Left colon (tissue), 2 donors: ENCODE data around the gene DNAJC6. TPM values are rescaled to one million over a fixed set of nuclear protein-coding genes. Genes with fewer than 3 reads are reported as not detected.
"Not testable (repeated sequence)": the region's sequence is repeated elsewhere in the genome, so short reads cannot be mapped to it uniquely, and the experiment has no call there.

ENCODE experiments used
- ATAC-seq: fragments of 200-7000 bp; cut with Tn5 transposase; one replicate; pipeline ENCODE4 v1.9.1; 2020; ENCODE audit warnings: mild to moderate bottlenecking, moderate library complexity
- DNase-seq, 2 donors: peaks; one replicate each; pipeline ENCODE4 v3.0.0-alpha.2; 2020
- intact Hi-C, 2 donors: fragments of 100-400 bp; cut with DNase I in 1 of 2; cut with micrococcal nuclease in 1 of 2; formaldehyde crosslinking; loops; one replicate each; pipeline versions ENCODE4 v1.11.2 to v1.14.0; 2022; cut with DNase I, micrococcal nuclease
- total RNA-seq, 2 donors: library from RNA; stranded (reverse); fragmentation: NEBNext Ultra II Directional; extraction: Animal tissue kit (Norgen Biotek cat#: 25700); gene quantifications; one replicate each; pipeline ENCODE4 v1.2.1, GENCODE V29; 2021
- donor health status: DM: no; HTN: no; CAD: no.
- donor health status: DM: yes; HTN: yes; CAD: no.

The DNAJC6 gene
- total RNA-seq, 2 donors from 2014 or later, result 2.7 to 3.1 TPM

DNA sequence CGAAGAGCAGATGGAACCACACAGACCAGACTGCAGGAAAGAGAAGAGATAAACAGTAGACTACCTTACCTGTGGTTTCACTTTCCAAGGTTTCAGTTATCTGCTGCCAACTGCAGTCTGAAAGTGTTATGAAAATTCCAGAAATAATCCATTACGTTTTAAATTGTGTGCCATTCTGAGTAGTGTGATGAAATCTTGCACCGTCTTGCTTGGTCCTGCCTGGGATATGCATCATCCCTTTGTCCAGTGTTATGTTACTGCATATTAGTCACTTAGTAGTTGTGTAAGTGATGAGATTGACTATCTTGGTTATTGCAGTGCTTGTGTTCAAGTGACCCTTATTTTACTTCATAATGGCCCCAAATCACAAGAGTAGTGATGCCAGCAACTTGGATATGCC is 33.9 kb downstream of the DNAJC6 start:
- ATAC-seq (no peak), DNase-seq (no peak)
- intact Hi-C loops, result no loop called here

DNA sequence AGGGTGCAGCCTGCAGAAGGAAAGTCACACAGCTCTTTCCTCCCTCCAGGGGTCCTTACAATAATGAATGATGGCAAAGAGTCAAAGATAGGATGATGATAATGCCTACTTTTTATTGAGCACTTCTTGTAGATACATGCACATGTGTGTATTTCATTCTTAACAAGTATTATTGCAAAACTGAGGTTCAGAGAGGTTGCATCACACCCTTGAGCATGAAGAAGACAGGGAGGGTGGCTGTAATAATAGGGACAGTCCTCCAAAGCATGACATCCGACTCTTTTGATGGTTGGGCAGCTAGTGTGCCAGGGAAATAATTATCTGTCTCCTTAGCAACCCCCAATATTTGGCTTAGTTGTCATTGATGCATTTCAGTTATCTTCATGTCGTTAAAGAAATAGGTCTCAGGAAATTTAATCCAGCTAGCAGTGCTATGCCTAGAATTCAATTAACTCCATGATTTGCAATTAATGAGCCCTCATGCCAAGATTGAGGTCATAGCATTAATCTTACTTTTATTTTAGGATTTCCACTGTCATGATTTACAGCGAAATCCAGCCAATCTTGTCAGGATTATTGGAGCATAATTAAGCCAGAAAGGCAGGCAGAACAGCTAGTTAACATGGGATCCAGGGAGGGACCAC is 35.0 kb downstream of the DNAJC6 start:
- ATAC-seq (no peak), DNase-seq (no peak)
- intact Hi-C loops, result no loop called here

DNA sequence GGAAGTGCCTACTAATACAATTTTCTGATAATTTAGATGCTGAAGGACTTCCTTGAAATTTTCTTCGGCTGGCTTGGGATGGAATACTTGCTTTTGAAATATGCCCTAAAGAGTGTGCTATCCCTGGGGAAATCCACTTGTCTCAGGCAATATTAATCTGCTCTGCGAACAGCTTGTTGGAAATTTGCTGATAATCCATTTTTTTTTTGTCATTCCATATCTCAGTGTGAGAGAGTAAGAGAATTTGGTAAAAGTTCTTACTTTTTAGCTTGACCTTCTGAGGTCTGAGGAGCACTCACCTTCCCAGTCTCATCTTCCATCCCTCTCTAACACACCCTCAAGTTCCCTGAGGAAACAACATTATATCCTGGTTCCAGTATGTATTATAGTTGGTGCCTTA is 36.8 kb downstream of the DNAJC6 start:
- ATAC-seq, result no peak

DNA sequence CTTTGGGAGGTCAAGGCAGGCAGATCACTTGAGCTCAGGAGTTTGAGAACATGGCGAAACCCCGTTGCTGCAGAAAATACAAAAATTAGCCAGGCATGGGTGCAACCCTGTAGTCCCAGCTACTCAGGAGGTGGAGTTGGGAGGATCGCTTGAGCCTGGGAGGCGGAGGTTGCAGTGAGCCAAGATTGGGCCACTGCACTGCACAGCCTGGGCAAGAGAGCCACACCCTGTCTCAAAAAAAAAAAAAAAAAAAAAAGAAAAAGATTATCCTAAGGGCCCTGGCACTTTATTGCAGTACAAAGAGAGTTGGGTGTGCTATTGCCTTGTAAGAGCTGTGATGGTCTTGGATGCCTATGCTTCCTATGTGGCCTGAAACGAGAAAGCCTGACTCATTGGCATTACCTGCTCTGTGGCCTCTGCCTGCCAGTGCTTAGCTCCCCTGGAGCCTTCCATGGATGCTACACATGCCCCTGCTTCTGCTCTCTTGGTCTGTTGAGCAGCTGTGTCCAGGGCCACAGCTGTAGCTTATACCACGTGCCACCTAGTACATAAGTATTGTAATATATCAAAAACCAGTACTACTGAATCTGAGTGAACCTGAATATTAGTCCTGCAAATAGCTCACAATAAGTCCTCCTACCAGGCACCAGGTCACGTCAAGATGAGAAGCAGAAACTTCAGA is 45.8 kb downstream of the DNAJC6 start:
- DNase-seq (no peak), ATAC-seq (no peak)
- intact Hi-C loops, result no loop called here

More for the DNA sequence above, 36.8 kb downstream of the DNAJC6 start:
- no peak for DNase-seq
- intact Hi-C loops, result no loop called here

DNA sequence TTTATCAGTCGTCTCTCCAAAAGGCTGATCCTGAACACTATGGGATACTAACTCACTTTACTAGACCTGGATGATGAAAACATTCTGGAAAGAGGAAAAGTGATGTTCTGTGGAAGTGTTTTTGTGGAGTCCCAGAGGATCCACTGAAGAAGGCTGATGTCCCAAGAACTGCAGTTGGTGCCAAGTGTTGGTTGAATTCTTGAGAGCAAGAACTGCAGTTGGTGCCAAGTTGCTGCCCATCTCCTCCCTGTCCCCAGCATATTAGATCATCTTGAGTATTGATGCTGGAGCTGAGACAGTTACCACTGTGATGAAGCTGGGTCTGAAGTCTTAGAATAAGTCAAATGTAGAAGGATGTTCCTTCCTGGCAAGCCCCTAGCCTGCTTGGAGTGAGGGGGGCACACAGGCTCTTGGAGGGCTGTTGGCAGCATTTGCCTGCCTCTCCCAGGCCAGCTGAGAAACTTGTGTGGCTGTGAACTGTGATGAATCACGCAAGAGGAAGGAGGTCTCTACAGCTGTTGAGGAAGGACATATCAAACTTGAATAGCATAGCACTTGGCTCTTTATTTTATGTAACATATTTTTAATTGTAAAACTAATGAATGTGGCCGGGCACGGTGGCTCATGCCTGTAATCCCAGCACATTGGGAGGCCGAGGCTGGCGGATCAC is 48.1 kb downstream of the DNAJC6 start:
- ATAC-seq, result no peak
- no peak for DNase-seq
- intact Hi-C loops, result no loop called here

DNA sequence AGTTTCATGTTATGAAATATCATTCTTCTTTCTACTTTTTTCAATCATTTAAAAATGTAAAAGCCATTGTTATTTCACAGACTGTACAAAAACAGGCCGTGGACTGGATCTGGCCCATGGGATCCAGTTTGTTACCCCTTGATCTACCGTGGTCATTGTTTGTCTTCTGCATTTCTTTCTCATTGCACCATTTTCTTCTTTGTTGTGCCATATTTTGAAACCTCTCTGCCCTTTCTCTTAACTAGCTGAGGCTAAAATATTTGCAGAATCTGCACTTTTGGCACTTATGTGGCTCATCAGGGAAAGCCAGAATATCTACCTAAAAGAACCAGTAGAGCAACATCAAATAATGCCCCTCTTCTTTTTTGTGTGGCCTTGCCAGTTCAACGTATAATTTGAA is 50.5 kb downstream of the DNAJC6 start:
- ATAC-seq (no peak), DNase-seq (no peak)
- intact Hi-C loops, result no loop called here

DNA sequence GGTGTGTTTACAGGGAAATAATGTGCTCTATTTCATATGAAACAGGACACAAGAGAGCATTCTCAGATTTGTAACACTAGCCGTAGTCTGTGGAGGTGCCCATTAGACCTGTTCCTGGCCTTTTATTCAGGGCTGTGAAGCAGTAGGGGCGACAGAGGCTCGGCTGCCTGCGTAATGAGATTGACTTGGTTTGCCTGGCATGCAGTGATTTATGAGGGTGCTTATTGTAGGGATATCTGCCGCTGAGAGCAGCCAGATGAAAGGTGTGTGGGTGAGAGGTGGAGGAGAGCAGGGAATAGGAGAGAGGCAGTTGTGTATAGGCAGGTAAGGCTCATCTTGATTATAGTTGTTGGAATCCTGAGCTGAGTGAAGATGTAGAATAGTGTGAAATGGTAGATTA is 51.3 kb downstream of the DNAJC6 start:
- ATAC-seq (no peak), DNase-seq (no peak)
- intact Hi-C loops, result no loop called here

DNA sequence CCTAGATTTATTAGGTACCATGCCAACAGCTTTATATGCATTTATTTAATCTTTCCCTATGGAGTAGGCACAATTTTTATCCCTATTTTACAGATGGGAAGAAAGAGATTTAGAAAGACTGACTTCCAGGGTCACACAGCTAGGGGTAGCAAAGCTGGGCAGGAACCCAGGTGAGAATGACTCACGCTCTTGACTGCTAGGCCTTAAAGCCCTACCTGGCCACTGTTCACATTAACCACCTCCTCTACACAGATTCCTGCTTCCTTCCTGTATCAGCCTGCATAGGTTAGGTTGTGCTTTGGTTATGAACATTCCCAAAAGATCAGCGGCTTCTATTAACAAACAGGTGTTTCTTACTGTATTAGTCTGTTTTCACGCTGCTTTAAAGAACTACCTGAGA is 53.2 kb downstream of the DNAJC6 start:
- intact Hi-C loops, result no loop called here
- DNase-seq (no peak), ATAC-seq (no peak)

DNA sequence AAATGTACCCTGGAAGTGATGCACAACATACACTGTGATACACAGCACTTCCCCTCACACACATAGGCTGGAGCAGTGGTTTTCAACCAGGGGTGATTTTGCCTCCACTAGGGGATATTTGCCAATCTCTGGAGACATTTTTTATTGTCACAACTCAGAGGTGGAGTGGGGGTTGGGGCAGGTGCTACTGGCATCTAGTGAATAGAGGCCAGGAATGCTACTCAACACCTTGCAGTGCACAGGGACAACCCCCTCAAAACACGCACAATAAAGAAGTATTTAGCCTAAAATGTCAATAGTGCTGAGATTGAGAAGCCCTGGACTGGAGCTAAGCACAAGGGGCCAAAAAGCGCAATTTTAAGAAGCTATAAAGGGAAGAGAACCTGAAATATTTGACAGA is 54.1 kb downstream of the DNAJC6 start:
- DNase-seq (no peak), ATAC-seq (no peak)
- intact Hi-C loops, result no loop called here

DNA sequence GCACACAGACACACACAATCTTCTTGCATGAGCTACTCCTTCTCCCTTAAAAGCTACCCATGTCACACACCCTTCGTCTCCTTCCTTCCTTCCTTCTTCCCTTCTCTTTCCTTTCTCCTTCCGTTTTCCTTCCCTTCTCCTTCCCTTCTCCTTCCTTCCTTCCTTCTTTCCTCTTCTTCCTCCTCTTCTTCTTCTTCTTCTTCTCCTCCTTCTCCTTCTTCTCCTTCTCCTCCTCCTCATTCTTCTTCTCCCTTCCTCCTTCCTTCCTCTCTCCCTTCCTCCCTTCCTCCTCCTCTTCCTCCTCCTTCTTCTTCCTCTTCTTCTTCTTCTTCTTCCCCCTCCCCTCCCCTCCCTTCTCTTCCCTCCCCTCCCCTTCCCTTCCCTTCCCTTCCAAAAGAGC is 59.1 kb downstream of the DNAJC6 start:
- intact Hi-C loops, result no loop called here
- ATAC-seq, result no peak
- DNase-seq, result no peak

DNA sequence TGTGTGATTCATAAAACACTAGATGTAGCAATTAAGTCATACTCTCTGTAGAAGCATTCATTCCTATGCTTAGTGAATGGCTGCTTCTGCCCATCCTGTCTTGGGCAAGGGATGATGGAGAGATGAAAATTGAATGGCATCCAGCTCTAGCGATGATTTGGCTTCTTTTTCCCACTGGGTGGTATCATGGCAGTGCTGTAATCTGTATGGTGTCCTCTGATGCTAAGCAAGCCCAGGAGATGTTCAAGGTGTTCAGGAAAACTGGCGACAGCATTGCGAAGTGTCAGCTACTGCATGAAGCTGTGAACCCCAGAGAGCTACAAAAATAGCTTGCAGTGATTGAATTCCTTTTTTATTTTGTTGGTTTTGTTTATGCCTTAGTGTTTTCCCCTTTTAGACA is 62.2 kb downstream of the DNAJC6 start:
- DNase-seq (no peak), ATAC-seq (no peak)
- intact Hi-C loops, result no loop called here

DNA sequence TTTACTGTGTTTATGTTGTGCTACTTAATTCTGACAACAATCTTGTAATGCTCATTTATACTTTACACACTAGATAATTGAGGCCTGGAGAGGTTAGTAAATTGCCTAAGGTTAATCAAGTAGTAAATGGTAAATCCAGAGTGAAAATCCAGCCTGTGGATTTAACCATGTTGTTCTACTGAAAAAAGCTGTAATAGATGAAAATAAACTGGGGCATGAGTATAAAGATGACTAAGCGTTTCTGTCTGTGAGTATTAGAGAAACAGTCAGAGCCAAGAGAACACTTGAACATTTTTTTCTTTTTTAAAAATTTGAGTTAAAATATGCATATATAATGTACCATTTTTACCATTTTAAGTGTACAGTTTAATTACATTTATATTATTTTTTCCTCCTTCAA is 63.2 kb downstream of the DNAJC6 start:
- no peak for ATAC-seq
- intact Hi-C loops, result no loop called here
- no peak for DNase-seq

DNA sequence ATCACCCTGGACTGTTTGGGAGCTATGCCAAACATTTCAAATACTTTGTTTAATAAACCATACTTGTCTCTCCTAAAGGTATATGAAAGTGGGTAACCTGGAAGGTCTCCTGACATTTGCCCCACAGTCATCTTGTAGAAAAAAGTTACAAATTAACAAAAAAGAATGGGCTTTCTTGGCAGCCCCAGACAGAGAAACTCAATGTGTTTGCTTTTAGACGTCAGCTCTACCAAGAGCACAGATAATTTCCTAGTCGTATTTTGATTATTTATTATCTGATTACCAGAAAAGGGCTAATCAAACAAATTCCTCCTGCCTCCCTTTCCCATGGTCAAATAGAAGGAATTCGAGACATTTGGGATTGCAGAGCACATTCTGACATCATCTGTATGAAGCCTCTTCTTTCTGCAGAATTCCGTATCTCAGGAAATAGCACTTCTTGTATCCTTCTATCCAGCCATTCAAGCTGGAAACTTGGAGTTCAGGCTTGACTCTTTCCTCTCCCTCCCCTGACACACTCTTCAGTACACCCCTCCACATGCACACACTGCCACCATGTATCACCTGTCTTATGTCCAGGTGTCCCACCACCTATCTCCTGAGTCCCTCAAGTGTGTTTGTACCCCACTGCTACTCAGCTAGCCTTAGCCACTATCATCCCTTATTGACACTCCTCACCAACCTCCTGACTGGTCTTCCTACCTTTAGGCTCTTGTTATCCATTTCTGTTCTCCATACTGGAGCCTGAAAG is 68.3 kb downstream of the DNAJC6 start:
- no peak for DNase-seq
- no peak for ATAC-seq
- intact Hi-C loops, result no loop called here

DNA sequence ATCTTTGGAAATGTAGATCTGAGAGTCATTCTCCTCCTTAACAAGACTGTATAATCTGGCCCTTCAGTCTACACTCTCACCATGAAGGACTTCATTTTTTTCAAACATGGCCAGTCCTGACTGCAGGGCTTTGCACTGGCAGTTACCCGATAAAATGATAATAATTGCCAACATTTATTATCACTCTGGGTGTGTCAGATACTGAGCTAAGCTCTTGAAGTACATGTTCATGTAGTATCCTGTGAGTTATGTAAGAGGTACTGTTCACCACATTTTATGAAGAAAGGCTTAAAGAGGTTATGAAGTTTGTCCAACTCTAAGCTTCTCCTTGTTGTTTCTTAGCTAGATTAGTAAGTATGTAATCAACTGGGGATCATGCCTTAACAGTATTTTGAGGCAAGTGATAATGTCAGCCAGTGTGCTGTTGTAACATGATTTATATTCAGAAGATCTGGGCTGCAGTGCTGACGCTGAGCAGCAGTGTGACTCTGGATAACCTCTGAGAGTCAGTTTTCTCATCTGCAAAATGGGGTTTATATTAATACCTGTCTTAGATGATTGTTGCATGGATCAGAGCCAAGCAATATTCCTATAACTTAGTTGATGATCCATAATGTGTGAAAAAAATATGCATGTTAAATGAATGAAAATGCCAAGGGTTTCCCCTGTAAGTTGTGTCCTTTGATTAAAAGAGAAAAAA is 69.1 kb downstream of the DNAJC6 start:
- intact Hi-C loops, result no loop called here
- ATAC-seq, result no peak
- DNase-seq, result no peak

DNA sequence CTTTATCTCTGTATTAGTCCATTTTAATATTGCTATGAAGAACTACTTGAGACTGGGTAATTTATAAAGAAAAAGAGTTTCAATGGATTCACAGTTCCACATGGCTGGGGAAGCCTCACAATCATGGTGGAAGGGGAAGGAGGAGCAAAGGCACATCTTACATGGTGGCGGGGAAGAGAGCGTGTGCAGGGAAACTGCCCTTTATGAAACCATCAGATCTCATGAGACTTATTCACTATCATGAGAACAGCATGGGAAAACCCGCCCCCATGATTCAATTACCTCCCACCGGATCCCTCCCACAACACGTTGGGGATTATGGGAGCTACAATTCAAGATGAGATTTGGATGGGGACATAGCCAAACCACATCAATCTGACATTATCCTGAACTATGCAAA is 75.1 kb downstream of the DNAJC6 start:
- DNase-seq, intact Hi-C loops, ATAC-seq: not testable (repeated sequence)

DNA sequence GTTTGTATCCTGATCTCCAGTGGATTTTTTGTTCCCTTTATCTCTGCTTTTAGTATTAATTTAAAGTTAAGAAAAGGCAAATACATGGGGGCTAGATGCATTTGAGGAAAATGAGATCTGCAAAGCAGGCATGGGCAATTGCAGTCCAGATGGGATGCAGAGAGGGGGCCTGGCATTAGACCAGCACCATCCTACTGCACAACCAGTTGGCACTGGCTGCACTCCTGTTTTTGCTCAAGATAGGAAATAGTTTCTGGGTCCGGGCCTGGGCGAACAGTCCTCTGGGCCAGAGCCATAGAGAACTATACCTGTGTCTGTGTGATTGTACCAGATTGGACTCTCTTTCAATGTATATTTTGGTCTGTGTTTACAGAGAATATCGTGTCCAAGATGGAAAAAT is 77.1 kb downstream of the DNAJC6 start:
- DNase-seq, result no peak
- no peak for ATAC-seq
- intact Hi-C loops, result no loop called here

DNA sequence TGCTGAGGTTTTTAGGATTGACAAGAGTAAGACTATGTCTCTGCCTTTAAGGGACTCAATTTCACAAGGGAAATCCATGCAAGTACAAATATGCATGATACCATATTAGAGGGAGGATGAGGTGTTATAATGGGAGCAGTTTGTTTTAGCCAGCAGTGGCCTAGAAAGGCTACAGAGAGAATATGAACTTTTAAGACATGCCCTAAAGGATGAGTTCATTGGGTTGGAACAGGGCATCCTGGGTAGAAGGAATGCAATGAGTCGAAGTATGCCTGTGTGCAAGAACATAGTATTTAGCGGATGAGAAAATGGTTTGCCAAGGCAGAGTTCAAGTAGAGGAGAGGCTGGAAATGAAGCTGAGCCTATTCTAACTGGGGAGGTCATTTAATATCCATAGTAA is 78.5 kb downstream of the DNAJC6 start:
- ATAC-seq (no peak), DNase-seq (no peak)
- intact Hi-C loops, result no loop called here

DNA sequence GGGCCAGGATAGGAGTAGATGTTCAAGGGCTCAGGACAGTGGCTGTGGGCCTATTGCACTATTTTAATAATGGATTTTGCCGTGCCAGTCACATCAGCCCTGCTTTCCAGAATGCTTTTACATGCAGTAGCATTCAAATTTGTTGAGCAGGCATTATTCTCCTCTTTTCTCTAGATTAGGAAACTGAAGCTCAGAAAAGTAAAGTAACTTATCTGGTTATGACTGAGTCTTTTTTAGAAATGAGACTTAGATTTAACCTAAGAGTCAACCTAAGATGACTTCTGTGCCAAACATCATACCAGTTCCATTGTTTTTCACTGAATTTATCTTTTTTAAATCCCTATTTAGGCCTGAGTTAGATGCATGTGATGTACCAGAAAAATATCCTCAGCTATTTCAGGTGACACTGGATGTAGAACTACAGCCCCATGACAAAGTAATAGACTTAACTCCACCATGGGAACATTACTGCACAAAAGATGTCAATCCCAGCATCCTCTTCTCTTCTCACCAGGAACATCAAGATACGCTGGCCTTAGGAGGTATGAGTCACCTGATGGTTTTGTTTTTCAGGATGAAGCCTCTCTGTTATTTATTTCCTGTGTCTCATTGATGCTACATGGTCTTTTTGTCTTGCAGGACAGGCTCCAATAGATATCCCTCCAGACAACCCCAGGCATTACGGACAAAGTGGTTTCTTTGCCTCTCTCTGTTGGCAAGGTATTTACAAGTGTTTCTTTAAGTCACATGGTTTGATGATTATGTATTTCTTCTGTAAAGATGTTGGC is 79.8 kb downstream of the DNAJC6 start:
- intact Hi-C loops, result no loop called here
- no peak for DNase-seq
- ATAC-seq, result no peak
